HG03025 (cell line): Measurements from ENCODE around the gene CCNL2.
"Not testable (repeated sequence)": the region's sequence is repeated elsewhere in the genome, so short reads cannot be mapped to it uniquely, and the experiment has no call there.

Experiments used
- ATAC-seq: cut with Tn5 transposase; IDR thresholded peaks from one replicate; pipeline ENCODE4 v1.9.1; 2021; ENCODE audit warnings: mild to moderate bottlenecking, moderate library complexity; ENCODE audit not compliant: unreplicated experiment, low FRiP score

The CCNL2 gene

DNA sequence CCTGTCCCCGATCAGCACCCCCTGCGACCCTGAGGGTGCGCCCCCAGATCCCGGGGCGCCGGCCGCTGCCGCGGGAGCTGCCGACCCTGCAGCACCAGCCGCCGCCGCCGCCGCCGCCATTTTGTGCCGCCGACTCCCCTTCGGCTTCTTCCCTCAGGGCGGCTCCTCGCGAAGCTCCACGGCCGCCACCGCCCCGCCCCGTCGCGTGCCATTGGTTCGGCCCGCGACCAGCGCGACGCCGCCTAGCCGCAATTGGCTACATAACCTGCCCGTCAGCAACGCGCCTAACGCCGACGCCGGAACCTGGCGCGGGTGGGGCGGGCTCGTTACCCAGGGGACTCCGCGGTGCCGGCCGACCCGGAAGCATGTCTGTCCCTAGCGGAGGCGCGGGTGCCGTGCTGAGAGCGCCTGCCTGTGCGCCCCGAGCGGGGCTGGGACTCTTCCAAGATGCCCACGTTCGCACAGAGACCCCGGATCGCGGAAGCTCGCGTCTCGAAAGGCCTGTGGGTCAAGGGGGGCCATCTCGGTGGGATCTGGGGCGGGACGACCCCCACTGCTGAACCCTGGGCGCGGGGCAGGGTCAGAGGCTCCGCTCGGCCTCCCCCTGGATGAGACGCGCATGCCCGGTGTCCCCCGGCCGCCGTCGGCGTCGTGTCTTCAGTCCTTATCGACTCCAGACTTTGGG is at the start of gene CCNL2:
TSS of gene CCNL2 (minus strand) at position 149 of the 685 bp plus-strand sequence. CDS start at position 120, 29 bp downstream.
- ATAC-seq, result peak; percentile 85

DNA sequence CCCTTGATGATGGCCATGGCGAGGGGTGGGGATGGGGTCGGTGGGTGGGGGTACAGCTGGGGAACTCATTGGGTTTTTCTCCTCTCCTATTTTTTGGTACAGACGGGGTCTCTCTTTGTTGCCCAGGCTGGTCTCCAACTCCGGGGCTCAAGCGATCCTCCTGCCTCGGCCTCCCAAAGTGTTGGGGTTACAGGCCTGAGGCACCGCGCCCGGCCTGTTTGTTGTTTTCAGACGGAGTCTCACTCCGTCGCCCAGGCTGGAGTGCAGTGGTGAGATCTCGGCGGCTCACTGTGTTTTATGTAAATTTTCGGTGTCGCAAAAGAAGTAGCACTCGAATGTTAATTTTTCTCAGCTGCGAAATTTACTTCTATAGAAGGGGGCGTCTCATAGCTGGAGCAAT is 47.5 kb upstream of the CCNL2 start:
- ATAC-seq, result not testable (repeated sequence)

DNA sequence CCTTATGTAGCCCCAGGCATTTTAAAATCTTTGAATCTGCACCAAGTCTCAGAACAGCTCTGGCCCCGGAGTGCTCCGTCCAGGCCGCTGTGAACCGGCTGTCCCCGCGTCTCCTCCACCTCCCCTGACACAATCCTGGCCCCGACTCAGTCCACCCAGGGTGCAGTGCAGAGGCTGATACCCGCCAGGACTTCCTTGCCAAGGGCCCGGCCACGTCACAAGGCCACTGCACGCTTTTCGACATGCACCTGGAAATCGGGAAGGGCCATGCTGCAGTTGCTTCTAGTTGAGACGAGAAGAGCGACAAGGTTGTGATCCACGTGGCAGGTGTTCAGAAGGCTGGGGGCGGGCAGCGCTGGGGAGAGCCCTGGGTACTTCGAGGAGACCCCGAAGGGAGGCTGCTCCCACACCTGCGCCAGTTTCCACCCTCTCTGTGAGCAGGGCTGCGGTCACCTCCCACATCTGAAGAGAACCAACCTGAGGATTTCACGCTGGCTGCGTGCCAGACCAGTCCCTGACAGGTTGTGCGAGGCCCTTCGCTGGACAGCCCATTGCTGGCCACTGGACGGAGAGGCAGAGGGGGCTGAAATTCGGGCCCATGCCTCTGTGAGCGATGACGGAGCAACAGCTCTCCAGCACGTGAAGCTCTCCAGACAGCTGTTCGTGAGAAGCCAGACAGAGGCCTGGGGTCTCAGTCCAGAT is 43.1 kb upstream of the CCNL2 start:
- no peak for ATAC-seq

DNA sequence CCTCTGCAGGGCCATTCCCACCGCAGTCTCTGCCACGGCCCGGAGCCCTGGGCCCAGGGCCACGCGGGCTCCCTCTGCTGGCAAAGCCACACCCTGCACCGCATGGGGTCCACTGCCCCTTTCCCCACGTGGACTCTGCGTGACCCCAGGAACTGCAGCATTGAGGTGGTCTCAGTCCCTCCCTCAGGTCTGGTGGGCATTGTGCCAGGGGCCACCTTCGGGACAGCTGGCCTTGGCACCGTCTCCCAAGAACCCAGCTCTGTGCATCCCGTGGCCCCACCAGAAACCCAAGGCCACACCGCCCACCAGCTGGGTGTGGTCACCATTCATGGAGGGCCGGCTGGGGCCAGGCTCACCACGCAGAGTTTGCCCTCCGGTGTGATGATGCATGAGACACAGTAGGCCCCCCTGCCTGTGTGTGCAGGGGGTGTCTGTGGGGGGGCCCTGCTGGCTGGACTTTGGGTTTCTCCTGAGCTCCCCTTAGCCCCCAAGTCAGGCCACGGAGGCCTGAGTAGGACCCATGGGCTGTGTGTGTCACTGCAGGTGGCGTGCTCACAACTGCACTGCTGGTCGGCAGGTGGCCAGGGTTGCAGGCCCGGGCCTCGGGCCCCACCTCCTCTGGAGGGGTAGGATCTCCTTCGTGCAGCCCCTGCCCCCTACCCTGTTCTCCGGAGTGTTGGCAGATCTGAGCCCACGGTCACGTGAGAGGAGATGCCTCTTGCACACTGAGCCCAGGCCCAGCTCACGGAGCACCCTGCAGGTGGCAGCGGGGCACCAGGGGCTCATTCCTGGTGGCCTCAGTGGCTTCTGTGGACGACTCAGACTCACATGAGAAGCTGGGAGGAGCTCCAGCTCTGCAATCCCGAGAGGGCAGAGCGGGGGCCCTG is 42.1 kb upstream of the CCNL2 start:
- no peak for ATAC-seq

DNA sequence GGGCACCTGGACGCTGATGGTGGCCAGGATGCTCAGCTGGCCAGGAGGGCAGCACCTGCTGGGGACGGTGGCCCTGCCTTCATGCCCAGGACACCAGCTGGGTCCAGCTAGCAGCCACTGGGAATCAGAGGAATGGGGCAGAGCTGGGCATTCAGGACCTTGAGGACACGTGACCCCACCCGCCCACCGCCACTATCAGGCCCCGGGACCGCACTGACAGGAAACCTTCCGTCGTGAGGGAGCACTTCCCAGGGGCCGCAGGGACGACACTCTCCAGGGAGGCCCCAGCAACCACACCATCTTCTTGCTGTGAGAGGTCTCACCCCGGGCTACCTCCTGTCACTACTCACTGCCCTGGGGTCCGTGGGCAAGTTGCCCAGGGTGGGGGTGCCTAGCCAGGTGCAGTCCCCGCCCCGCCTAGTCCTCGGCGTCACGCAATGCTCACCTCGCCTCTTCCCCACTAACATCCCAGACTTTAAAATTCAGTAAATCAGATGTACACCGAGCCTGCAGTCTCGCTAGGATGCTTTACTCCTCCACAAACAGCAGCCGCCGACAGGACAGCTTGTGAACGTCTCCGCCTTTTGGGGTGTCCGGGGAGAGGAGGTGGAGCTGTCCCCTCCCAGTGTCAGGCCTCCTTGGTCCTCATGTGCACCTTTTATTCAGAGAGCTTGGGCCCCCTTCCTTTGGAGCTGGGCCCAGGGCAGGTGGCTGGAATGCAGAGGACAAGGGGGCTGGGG is 41.3 kb upstream of the CCNL2 start:
- no peak for ATAC-seq

DNA sequence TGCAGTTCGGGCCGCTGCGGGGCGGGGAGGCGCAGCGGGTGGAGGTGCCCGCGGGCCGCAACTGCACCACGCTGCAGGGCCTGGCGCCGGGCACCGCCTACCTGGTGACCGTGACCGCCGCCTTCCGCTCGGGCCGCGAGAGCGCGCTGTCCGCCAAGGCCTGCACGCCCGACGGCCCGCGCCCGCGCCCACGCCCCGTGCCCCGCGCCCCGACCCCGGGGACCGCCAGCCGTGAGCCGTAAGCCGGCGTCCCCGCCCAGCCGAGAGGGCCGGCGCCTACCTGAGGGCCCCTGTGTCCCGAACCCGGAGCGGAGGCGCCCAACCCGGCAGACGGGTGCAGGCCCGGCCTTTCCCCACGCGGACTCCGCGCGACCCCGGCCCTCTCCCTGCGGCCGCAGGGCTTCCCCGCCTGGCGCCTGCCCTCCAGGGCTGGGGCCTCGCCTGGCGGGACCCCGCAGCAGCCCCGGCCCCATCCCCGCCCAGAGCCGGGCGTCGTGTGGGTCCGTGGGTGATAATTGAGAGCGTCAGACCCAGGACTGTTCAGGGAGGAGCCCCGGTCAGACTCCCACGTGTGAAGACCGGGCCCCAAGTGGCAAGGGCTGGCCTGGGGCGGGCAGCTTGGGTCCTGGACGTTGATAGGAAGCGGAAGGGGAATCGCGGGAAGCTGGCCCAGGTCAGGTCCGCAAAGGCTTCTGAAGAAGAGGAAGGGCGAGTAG is 40.6 kb upstream of the CCNL2 start:
- no peak for ATAC-seq

DNA sequence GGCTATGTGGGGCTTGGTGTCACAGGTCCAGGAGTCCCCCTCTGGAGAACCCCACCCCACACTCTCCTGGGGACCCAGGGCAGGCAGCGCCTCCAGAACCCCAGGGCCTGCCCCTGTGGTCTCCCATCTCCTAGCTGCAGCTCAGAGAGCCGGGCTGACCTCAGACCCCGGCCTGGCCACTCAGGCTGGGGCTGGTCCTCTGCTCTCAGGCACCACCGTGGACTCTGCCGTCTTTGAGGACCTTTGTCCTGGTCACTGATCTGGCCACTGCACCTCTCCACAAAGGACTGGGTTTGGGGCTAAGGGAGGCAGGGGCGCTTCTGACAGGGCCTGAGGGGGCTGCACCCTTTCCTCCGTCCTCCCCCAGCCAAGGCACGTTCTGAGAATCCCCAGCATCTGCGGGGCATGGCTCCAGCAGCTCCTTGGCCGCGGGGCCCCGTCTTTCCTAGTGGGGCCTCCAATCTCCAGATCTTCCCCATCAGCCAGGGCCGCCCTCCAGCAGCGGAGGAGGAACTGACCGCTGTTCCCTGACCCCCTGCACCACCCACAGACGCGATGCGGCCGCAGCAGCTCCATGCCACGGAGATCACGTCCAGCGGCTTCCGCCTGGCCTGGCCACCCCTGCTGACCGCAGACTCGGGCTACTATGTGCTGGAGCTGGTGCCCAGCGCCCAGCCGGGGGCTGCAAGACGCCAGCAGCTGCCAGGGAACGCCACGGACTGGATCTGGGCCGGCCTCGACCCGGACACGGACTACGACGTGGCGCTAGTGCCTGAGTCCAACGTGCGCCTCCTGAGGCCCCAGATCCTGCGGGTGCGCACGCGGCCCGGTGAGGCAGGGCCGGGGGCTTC is 39.6 kb upstream of the CCNL2 start:
- ATAC-seq, result no peak

DNA sequence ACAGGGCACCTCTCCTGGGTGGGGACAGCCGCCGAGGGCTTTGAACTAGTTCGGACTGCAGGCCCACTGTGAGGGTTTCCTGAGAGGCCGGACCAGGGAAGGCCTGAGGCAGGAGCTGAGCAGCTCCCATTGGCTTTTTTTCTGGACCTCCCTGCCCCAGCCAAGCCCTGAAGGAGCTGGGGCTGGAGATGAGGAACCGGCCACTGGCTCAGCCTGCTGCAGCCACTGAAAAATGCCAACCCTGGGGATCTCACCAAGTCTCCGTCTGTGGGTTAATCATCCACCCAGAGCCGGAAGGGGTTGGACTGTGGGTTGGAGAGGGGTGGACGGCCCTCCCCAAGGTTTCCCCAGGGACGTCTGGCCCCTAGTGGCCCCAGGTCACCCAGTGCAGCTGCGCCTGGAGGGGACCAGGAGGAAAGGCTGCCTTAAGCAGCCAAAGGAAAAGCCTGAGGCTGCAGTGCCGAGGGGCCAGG is 38.8 kb upstream of the CCNL2 start:
- ATAC-seq, result no peak

DNA sequence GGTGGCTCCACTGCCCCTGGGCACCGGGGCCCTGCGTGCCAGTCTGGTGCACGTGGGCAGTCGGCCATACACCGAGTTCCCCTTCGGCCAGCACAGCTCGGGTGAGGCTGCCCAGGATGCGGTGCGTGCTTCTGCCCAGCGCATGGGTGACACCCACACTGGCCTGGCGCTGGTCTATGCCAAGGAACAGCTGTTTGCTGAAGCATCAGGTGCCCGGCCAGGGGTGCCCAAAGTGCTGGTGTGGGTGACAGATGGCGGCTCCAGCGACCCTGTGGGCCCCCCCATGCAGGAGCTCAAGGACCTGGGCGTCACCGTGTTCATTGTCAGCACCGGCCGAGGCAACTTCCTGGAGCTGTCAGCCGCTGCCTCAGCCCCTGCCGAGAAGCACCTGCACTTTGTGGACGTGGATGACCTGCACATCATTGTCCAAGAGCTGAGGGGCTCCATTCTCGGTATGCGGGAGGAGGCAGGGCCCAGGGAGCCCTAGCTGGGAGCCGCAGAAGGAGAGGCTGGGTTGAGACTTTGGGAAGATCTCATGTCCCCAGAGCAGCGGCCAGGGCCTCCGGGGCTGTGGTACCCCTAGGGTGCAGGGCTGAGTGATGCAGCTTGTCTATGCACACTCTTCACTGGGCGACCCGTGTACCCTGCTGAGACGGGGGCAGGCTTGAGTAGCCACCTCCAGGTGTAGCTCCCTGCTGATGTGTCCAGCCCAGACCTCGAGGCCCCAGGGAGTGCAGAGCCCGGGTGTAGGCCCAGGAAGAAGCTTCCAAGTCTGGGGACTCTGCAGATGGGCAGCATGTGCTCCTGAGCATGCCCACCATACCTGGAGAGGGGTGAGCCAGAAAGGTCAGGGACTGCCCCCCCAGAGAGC is 38.1 kb upstream of the CCNL2 start:
- ATAC-seq, result no peak

DNA sequence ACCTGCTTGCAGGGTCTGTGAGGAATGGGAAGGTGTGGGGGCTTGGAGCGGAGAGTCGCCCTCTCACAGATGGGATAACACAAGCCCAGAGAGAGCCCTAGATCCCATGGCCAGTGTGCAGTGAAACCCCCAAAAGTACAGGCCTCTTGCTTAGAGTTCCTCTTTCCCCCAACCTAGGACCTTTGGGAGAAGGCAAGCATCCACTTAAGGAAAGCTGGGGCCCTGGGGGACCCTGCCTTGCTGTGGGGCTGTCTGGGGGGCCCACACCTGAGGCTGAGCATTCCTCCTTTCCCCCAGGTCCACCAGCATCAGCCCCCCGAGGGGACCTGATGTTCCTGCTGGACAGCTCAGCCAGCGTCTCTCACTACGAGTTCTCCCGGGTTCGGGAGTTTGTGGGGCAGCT is 37.5 kb upstream of the CCNL2 start:
- no peak for ATAC-seq

DNA sequence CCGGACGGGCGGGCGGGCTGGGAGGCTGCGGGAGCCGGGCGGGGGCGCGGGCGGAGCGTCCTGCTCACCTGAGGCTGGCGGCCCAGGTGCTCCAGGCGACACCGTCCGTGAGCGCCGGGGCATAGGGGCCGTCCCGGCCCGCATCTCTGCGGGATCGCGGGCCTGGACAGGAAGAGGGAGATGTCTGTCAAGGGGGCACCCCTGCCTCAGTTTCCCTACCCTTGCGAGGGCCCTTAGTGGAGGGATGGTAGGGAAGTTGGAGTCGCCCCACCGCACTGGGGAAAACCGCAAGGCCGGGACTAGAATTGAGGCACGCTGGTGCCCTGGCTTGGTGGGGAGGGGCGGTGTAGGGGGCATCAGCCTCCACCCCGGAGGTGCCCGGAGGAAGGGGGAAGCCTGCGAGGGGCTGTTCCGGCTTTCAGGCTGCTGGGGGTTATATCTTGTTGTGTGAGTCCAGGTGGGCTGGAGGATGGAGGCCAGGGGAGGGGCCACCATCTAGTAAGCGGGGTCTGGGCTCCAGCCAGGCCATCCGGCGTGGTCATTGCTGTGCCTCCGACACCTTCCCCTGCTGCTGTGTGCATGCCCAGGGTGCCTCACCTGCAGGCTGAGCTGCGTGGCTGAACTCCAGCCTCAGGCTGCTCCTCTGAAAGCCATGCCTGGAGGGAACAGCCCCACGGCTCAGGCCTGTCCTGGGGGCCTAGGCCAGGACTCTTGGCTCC is 36.9 kb upstream of the CCNL2 start:
- ATAC-seq, result no peak

DNA sequence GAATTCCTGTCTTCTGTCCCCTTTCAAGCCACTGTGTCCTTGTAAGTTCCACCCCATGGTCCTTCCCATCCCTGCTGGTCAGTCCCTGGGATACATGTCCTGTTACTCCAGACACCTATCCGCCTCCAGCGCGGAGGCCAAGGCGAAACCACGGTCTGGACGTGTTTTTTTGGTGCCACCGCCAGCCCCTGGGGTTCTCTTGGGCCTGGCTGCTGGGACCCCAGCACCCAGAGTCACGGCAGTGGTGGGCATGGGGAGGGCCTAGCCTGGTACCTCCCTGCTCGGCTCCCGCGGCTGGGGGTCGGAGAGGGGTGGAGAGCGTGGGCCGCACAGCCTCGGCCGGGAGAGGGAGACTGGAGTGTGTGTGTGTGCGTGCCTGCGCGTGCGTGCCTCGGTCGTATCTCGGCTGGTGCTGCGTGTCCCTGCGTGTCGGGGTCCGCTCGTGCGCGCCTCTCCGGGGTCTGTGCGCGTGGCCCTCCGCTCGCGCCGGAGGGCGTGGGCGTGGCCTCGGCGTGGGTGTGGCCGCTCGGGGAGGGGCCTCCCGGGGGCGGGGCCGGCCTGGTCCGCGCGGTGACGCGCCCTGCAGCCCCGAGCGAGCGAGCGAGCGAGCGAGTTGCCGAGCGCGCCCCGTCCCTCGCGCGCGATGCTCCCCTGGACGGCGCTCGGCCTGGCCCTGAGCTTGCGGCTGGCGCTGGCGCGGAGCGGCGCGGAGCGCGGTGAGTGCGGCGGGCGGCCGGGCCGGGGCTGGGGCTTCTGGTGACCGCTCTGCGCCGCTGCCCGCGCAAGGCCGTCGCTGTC is 36.2 kb upstream of the CCNL2 start, which contains the start of gene VWA1:
TSS of gene VWA1 (plus strand) at position 585 of the 798 bp plus-strand sequence. CDS start at position 644, 59 bp downstream.
- ATAC-seq, result no peak

DNA sequence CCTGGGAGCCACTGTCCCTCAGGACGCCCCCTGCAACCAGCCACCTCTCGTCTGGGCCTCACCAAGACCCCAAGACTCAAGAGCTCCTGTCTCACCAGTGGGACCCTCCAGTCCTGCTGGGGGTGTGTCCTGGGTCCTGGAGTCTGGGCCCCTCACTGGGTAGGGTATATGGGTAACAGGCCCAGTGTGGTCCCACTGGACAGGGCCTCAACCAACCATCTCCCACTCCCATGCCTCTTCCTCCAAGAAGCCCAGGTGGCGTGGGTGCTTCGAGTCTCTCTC is 35.6 kb upstream of the CCNL2 start:
- no peak for ATAC-seq

DNA sequence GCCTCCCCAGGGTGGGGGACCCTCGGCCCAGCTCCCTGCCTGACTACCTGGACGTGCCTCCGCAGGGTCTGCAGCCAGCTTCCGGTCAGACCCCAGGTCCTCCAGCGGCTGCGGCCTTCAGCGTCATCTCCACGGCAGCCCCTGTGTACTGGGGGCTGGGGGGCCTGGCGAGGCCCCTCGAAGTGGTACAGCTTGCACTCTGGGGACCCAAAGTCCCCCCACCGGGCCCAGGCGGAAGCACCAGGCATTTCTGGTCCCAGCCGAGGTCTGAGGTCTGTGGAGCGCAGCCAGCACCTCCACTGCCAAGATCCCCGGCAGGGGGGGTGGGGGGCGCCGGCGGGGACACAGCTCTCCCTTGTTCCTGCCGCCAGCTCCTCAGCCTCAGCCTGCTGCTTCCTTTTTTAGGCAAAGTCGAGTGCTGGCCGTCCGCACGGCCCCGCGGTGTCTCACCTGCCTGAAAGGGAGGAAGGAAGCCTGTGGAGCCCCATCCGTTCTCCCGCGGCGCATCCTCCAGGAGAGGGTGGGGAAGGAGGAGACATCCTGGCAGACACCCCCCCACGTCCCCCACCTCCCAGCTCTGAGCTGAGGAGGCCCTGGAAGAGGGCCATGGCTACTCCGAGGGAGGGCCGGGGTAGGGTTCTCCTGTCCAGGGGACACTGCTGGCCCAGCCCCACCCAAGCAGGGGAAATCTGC is 35.1 kb upstream of the CCNL2 start:
- ATAC-seq, result no peak

DNA sequence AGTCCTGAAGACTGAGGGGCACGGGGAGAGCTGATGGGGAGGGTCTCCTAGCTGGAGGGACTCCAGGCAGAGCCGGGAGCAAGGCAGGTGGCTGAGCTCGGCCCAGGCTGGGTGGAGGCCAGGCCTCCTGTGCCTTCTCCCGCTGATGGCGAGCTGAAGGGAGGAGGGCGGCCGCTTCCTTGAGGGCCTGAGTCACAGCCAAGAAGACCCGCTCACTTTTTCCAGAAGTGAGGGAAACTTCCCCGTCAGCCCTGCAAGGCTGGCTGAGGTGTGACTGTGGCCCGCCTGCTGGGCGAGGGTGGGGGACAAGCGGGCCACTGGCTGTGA is 34.6 kb upstream of the CCNL2 start:
- no peak for ATAC-seq
